Measurements from ENCODE around the gene MYO19.

The MYO19 gene

GRCh38 chr17:36534840-36535668 is at the start of gene MYO19, which contains the start of gene PIGW:
Gene MYO19 (minus strand): TSS chr17:36534868. CDS start chr17:36532538, 2,330 bp downstream.
Gene PIGW (plus strand): TSS chr17:36534987. CDS start chr17:36537102, 2,115 bp downstream.
- peak; percentile 92 for DNase-seq
- in situ Hi-C loops (cut with HindIII; ENCODE audit: low pct_ligation_motif_present, low pct_unique_long_range_greater_than_20kb, low sequenced_read_pairs): no loop called here

DNA sequence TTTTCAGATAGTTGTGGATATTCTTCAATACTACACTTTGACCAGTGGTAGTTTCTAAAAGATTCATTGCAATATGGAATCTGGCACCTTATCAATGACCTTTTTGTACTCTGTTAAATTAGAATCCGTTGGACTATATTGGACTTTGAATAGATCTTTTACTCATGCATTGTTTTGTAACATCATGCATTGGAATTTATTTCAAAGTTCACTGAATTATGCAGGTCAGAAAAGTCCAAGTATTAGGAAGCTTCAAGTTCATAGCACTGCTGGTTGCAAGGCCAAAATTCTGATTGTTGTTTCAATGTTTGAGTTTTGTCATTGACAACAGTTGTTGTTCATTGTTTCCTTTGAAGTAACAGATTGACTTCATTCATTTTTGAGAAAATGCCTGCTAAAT is 49.1 kb upstream of the MYO19 start:
- no peak for DNase-seq
- in situ Hi-C loops (cut with HindIII; ENCODE audit: low pct_ligation_motif_present, low pct_unique_long_range_greater_than_20kb, low sequenced_read_pairs): no loop called here

- in situ Hi-C loops (cut with HindIII; ENCODE audit: low pct_ligation_motif_present, low pct_unique_long_range_greater_than_20kb, low sequenced_read_pairs): no loop called here
- DNase-seq: no peak
Measured at GRCh38 chr17:36578671-36579070, 44.0 kb upstream of the MYO19 start.

DNA sequence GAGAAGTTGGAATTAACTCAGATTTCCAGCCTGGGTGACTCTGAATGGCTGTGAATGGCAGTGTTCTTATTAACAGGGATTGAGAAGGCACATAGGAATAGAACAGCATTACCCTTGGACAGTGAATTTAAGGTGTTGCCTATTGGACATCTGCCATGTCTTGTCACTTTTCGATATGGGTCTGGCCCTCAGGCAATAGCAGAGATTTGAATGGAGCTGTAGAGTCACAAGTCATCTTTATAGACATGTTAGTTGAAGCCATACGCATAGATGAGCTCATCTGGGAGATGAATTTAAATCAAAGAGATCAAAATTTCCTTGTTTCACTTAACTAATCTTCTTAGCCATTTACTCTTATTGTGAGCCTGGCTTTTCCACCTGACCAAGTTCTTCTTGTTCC is 42.1 kb upstream of the MYO19 start:
- in situ Hi-C loops (cut with HindIII; ENCODE audit: low pct_ligation_motif_present, low pct_unique_long_range_greater_than_20kb, low sequenced_read_pairs): no loop called here

GRCh38 chr17:36575028-36575427 is 40.4 kb upstream of the MYO19 start:
- no peak for DNase-seq
- in situ Hi-C loops (cut with HindIII; ENCODE audit: low pct_ligation_motif_present, low pct_unique_long_range_greater_than_20kb, low sequenced_read_pairs): no loop called here

More for the DNA sequence above, 42.1 kb upstream of the MYO19 start:
- DNase-seq: no peak

DNA sequence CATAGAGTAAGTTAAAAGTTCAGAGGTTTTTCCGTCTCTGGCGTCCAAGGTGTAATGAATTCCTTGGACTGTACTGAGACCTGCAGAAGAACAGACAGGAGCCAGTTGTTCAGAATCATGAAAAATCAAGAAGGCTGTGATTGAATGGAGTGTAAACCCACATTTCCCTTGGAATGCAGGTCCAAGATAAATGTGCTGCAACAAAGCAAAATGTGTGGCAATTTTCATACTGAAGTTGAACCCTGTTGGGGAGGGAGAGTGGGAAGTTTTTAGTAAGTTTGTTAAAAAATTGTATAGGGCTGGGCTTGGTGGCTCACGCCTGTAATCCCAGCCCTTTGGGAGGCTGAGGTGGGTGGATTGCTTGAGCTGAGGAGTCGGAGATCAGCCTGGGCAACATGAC is 31.4 kb upstream of the MYO19 start:
- DNase-seq: no peak
- in situ Hi-C loops (cut with HindIII; ENCODE audit: low pct_ligation_motif_present, low pct_unique_long_range_greater_than_20kb, low sequenced_read_pairs): no loop called here

- in situ Hi-C loops (cut with HindIII; ENCODE audit: low pct_ligation_motif_present, low pct_unique_long_range_greater_than_20kb, low sequenced_read_pairs): no loop called here
- DNase-seq: no peak
Measured at GRCh38 chr17:36553459-36553858, 18.8 kb upstream of the MYO19 start.

GRCh38 chr17:36550491-36551417 is 16.1 kb upstream of the MYO19 start:
- no peak for DNase-seq
- in situ Hi-C loops (cut with HindIII; ENCODE audit: low pct_ligation_motif_present, low pct_unique_long_range_greater_than_20kb, low sequenced_read_pairs): no loop called here

GRCh38 chr17:36547776-36548175 is 13.1 kb upstream of the MYO19 start:
- in situ Hi-C loops (cut with HindIII; ENCODE audit: low pct_ligation_motif_present, low pct_unique_long_range_greater_than_20kb, low sequenced_read_pairs): no loop called here
- no peak for DNase-seq

GRCh38 chr17:36546418-36547093 is 11.9 kb upstream of the MYO19 start:
- in situ Hi-C loops (cut with HindIII; ENCODE audit: low pct_ligation_motif_present, low pct_unique_long_range_greater_than_20kb, low sequenced_read_pairs): no loop called here
- DNase-seq: peak; percentile 14

- DNase-seq: peak; percentile 99
- in situ Hi-C loops (cut with HindIII; ENCODE audit: low pct_ligation_motif_present, low pct_unique_long_range_greater_than_20kb, low sequenced_read_pairs): no loop called here
Measured at GRCh38 chr17:36545465-36546417, 11.1 kb upstream of the MYO19 start.

GRCh38 chr17:36545077-36545464 is 10.4 kb upstream of the MYO19 start:
- in situ Hi-C loops (cut with HindIII; ENCODE audit: low pct_ligation_motif_present, low pct_unique_long_range_greater_than_20kb, low sequenced_read_pairs): no loop called here
- no peak for DNase-seq

DNA sequence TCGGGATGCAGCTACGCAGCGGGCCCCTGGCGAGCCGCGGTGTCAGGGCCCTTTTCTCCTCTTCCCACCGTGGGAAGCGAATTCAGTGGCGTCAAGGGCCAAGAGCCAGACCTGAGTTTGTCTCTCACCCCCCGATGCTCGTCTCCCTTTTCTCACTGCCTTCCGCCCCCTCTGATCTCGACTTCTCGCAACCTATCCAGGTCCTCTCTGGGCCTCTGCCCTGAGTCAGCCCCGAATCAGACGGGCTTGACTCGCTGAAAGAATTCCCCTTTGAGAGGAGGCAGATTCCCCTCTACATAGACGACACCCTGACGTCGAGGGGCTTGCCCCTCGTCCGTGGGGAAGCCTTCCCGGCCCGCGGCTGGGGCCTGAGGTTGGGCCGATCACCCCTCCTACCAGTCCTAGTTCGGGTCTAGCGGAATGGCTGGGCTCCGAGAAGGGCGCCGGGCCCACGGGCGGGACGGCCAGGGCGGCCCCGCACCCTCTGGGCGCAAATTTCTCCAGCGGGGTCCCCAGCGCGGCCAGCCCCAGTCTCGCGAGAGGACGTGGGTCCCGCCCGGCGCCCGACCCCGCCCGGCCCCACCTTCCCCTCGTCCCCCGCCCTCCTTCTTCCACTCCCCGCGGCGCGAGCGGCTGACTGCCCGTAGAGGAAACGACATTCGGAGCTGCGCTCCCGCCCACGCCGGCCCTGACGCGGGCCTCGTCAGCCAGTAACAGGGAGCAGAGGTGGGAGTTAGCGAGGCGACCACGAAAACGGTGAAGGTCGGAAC is 9.8 kb upstream of the MYO19 start, which contains the start of gene GGNBP2:
GGNBP2 (plus strand) TSS at position 613 of the 770 bp plus-strand sequence. CDS start 806 bp downstream, outside the sequence.
- DNase-seq: peak; percentile 96
- in situ Hi-C loops (cut with HindIII; ENCODE audit: low pct_ligation_motif_present, low pct_unique_long_range_greater_than_20kb, low sequenced_read_pairs): no loop called here

GRCh38 chr17:36544044-36544306 is 9.3 kb upstream of the MYO19 start:
- peak; percentile 70 for DNase-seq
- in situ Hi-C loops (cut with HindIII; ENCODE audit: low pct_ligation_motif_present, low pct_unique_long_range_greater_than_20kb, low sequenced_read_pairs): no loop called here

GRCh38 chr17:36542755-36543154 is 8.1 kb upstream of the MYO19 start:
- in situ Hi-C loops (cut with HindIII; ENCODE audit: low pct_ligation_motif_present, low pct_unique_long_range_greater_than_20kb, low sequenced_read_pairs): no loop called here

DNA sequence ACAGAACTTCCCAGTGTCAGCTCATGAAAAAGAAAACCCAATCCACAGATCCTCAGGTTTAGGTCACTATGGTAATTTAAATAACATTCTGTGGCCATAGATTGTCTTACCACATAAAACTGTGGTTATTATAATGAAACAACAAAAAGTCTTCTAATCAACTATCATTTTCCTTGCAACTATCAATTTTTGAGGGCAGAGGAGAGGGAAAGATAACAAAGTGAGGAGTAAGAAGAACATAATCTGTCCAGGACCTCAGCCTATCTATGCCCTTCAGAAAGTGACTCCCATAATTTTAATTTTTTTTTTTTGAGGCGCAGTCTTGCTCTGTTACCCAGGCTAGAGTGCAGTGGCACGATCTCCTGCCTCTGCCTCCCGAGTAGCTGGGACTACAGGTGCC is 6.0 kb upstream of the MYO19 start:
- in situ Hi-C loops (cut with HindIII; ENCODE audit: low pct_ligation_motif_present, low pct_unique_long_range_greater_than_20kb, low sequenced_read_pairs): no loop called here
- DNase-seq: no peak

More at GRCh38 chr17:36542755-36543154, 8.1 kb upstream of the MYO19 start:
- DNase-seq: no peak

DNA sequence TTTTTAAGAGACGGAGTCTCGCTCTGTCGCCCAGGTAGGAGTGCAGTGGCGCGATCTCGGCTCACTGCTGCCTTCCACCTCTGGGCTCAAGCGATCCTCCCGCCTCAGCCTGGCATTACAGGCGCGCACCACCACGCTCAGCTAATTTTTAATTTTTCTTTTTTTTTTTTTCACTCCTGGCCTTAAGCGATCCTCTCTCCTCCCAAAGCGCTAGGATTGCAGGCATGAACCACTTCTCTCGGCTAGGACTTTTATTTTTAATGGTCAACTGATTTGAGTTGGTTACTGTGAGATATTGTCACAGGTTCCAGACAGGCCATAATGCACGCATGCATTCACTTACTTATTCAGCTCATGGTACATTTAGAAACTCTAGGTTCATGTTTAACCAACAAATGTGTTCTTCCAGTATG is 1.0 kb upstream of the MYO19 start:
- DNase-seq: no peak
- in situ Hi-C loops (cut with HindIII; ENCODE audit: low pct_ligation_motif_present, low pct_unique_long_range_greater_than_20kb, low sequenced_read_pairs): no loop called here

Data from ACHN (cell line).